Stimulated activated CD8-positive, alpha-beta memory T cell treated with anti-CD3 and anti-CD28 coated beads, Interleukin-7, amount 100 ng/mL, for 1 hour (primary cell): ENCODE data around the gene SPRED2.

Experiments
- DNase-seq, 2 donors: peaks; one replicate each; pipeline ENCODE4 v3.0.0-alpha.2; 2020; ENCODE audit warnings: low read depth in 2 of 2

The SPRED2 gene, protein sequence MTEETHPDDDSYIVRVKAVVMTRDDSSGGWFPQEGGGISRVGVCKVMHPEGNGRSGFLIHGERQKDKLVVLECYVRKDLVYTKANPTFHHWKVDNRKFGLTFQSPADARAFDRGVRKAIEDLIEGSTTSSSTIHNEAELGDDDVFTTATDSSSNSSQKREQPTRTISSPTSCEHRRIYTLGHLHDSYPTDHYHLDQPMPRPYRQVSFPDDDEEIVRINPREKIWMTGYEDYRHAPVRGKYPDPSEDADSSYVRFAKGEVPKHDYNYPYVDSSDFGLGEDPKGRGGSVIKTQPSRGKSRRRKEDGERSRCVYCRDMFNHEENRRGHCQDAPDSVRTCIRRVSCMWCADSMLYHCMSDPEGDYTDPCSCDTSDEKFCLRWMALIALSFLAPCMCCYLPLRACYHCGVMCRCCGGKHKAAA

DNA sequence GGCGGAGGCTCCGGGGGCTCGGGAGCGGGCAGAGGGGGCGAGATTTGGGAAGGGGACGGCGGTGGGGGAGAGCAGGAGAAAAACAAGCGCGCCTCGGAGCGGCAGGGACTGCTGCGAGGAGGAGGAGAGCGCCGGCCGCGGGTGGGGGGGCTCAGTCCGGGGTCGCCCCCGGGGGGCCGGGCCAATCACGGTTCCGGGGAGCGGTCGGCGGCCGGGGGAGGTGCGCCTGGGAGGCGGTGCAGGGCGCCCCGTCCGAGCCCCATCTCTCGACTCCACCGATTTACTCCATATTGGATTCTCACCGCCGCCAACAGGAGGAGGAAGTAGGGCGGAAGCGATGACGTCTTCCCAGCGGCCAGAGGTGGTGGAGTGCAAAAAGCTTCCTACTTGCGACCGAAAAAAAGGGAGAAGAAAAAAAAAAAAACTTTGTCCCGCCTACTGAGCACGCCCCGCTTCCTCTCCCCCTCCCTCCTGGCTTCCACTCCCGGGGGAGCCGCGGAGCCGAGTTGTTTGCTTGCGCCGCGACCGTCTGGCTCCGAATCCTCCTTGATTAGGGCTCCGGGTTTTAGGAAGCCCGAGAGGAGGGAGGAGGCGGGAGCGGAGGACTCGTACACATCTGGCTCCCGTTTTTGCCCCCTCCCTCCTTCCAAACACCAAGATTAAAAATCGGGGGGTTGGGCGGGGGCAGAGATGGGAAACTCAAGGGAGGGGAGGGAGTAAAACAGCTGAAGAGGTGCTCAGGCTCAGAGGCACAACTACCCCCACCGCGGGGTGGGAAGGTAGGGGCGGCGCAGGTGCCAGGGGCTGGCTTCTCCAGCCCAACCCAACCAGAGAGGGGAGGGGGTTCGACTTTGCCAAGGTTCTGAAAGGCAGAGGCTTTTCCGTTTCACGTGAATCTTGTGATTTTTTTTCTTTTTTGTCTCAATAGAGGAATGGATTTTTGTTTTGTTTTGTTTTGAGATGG is at the start of gene SPRED2:
TSS of gene SPRED2 (minus strand) at position 373 of the 964 bp plus-strand sequence. CDS start 612 bp downstream, outside the sequence.
- DNase-seq, result no peak

DNA sequence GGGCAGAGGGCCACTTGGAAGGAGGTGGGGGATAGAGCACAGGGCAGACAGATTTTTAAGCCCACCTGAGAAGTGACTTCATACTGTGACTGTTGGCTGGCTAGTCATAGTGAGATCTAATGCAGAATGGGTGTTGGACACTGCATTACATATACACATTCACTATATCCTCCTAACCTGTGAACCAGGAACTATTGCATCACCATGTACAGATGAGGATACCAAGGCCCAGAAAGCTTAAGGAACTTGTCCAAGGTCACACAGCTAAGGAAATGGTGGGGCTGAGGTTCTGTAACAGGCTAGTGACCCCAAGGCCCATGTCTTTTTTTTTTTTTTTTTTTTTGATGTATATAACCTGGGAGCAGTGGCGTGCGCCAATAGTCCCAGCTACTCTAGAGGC is 49.6 kb upstream of the SPRED2 start:
- no peak for DNase-seq

DNA sequence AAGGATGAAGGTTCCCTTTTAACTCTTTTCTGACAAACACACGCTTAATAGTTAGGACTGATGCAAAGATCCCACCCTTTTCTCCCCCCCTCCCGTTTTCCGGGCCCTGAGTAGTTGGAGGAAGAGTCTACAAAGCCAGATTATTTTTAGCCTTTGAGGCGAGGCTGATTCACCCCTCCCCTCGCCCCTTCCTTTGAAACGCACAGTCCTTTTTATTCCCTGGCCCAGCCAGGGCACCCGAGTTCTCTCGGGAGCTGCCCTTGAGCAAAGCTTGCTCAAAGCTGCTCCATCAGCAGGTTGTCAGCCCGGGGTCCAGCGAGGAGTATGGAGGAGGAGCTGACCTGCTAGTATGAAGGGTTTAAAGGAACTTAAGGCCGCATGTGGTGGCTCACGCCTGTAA is 47.1 kb upstream of the SPRED2 start:
- no peak for DNase-seq

DNA sequence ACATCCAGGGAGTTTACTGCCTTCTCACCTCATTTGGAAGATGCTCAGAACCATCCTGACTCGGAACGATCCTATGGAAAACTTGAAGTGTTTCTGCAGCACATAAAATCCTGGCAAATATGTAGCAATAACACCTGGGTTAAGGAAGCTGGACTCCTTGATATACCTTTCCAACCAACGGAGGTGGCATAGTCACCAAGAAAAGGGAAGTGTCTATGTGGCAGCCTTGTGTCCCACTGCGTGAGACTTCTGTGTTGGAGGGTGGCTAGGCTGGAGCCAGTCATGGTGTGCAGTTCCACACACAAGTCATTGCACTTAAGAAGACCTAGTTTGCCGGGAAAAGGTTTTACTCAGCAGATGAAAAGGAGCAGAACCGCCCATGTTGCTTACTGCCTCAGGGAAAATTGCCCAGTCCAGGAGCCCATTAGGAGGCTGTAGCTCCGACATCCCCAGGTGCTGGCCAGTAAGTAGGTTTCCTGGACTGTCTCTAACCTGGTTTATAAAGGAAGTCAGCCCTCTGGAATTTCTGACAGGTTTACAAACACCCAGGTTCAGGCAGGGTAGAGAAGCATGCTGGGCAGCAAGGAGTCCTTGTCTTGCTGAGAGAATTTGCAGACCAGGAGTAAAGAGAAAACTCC is 46.2 kb upstream of the SPRED2 start:
- DNase-seq, result no peak

DNA sequence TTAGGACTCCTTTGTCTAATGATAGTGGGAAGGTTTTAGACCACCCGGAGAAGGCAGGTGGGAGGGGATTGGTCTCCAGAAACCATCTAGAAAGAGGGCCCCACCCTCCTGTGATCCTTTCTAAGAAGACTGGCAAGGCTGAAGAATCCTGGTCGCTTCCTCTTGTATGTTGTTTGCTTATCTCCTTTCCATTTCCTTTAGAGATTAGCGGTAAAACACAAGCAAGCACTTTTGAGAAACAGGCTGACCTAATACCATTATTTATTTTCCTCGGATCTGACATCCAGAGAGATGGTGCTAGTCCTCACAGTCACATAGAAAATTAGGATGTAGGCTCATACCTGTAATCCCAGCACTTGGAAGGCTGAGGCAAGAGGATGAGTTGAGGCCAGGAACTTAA is 45.2 kb upstream of the SPRED2 start:
- DNase-seq, result no peak

DNA sequence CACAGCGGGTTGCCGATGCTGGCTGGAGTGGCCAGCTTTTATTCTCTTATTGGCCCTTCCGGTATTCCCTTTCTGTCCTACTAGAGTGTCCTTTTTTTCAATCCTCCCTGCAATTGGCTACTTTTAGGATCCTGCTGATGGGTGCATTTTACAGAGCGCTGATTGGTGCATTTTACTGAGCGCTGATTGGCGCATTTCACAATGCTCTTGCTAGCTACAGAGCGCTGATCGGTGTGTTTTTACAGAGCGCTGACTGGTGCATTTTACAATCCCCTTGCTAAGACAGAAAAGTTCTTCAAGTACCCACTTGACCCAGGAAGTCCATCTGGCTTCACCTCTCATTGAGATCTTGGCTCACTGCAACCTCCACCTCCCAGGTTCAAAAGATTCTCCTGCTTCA is 44.4 kb upstream of the SPRED2 start:
- no peak for DNase-seq

DNA sequence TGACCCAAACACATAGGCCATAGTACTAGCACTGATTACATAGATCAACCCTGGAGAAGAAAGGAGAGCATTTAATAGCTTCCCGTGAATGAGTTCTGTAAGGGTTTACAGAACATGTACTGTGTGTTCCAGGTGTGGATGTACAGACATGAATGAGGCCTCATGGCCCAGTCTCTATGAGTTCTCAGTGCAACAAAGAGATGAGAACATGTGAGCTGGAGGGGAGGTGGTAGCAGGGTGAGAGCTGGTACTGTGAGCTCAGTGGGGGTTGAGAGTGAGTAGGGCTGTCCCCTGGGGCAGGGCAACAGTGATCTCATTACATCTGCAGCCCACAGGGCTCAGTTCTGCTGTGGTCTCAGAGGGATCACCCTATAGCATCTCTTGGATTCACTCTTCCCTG is 42.6 kb upstream of the SPRED2 start:
- no peak for DNase-seq

DNA sequence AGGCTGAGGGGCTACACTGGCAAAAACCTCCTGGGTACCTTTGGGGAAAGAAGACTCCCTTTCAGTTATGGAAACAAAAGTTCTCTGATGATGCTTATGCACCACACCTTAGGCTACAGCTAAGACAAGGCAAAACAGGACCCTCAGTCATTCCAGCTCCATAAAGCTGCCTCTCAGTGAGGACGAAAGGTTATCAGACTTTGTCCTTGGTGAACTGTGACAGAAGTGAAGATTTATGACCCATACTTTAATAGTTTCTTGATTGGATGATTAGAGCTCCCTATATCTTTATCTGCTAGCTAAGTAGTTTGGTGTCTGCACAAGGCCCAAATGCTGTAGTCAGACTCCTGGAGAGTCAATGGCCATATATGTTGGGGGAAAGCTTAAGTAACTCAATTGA is 40.6 kb upstream of the SPRED2 start:
- no peak for DNase-seq

DNA sequence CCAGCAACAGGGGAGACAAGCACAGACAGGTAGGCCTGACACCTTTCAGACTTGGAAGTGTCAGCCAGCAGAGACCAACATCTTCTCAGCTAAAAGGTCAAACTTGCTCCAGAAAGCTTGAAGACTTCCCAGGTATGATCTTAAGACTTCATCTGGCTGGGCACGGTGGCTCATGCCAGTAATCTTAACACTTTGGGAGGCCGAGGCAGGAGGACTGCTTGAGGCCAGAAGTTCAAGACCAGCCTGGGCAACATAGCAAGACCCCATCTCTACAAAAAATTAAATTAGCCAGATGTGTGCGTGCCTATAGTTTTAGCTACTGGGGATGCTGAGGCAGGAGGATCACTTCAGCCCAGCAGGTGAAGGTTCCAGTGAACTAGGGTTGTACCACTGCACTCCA is 39.0 kb upstream of the SPRED2 start:
- DNase-seq, result no peak

DNA sequence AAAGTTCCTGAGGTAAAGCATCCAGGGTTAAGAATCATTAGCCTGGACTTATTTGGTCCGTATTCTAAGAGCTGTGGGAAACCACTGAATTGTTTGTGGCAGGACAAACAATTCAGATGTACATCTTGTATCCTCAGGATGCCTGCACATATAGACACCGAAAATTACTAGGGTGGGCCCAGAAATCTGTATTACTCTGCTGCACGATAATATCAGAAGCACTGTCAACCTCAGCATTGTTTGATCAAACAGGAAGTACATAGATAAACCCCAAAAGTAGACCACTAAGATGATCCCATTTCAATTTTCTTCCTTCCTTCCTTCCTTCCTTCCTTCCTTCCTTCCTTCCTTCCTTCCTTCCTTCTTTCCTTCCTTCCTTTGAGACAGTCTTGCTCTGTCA is 34.2 kb upstream of the SPRED2 start:
- no peak for DNase-seq

DNA sequence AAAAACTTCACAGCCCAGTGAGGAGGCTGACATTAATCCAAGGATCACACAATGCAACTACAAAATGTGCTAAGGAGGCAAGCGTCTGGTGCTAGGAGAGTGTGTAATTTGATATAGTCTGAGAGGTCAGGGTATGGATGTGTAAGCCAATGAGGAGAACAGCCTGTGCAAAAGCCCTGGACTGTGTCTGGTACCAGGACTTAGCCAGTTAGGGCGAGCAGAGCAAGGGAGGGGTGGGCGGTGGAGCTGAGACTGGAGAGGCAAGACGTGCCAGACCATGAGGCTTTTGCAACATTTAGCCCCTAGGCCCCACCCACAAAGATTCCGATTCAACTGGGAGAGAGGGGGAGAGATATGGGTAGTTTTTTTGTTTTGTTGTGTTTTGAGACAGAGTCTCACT is 33.5 kb upstream of the SPRED2 start:
- DNase-seq, result no peak

DNA sequence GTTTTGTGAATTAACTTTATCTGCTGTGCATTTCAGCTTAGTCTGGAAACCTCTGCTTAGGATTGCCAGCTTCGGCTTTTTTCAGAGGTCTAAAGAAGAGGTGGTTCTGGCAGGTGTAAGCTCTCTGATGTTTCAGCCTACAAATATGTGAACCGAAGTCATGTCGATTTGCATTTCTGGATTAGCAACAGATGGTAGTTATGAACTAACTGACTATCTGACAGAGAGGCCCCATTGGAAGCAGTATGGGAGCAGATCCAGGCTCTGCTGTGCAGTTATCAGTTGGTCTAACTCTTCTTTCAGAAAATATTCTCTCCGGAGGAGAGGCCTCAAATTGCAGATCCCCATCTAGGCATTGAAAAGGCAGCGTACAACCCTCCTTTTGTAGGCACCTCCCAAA is 32.7 kb upstream of the SPRED2 start:
- no peak for DNase-seq

DNA sequence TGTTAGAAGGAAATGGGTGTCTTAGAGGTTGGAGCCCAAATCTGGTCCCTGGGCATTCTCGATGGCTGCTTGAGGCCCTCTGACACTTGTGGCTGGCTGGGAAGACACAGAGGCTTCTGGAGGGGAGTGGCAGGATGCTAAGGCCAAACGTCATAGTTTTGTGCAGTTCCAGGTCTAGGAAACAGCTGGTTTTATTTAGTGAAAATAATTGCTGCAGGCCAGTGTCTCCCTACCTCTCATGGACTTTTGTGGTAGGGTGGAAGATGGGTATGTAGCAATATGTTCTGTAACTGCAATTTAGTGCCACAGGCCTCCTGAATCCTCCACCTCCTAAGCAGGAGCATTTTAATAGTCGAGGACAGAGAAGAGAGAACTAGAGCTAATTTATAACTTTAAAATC is 32.2 kb upstream of the SPRED2 start:
- no peak for DNase-seq

DNA sequence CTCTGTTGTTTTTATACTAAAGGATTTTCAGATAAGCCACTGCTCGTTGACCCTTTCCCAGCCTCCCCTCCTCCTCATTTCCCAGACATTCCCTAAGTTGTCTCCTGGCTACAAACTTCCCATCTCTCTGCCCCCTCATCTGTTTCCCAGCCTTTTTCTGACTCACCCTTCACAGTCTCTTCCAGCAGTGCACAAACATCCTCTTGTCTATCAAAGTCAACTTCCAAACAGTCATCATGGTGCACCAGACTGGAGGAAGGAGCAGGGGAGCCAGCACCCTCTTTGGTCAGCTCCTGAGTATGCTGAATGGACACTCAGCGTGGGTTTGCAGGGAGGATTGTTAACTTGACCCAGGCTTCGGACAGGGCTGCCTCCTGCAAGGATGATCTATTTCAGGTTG is 26.6 kb upstream of the SPRED2 start:
- DNase-seq, result no peak

DNA sequence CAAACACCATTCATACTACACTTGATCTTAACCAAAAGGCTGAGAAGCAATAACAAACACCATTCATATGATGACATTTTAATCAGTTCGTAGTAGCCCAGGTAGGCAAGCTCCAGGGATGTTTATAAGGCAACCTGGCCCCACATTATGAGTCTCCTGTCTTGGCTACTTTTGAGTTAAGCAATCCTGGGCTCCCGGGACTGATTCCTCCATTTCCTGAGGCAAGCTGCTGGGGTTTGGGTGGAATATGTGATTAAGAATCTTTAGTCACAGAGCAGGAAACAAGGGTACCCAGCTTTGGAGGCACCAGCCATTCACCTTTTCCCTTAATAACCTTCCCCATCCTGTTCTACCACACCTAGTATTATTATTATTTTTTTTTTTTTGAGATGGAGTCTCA is 24.5 kb upstream of the SPRED2 start:
- DNase-seq, result no peak

DNA sequence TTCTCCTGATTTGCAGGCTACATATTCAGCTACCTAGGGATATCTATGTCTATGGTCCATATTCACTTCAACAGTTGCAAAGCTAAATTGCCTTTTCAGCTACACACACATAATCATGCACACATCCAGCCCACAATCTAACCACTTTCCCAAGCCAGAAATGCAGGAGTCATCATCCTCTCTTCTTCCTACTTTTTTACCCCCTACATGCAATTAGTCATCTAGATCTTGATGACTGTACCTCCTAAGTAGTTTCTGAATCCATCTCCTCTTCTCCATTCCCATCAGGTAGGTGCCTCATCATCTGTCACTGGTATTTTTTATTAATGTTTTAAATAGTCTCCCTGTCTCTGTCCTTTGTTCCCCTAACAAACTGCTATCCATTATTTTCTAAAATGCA is 23.7 kb upstream of the SPRED2 start:
- no peak for DNase-seq

DNA sequence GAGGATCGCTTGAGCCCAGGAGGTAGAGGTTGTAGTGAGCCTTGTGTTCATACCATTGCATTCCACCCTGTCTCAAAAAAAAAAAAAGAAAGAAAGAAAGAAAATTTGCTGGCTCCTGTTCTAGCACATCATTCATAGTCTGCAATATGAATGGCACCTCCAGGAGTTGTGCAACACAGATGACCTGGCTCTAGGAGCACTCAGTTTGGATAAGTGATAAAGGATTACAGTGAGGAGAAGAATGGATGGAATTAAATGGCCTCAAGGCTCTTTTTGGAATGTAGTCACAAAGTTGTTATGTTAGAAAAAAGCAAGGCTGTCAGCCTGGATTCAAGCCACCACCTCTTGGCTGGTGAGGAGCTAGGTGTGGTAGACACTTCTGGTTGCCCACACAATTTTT is 21.5 kb upstream of the SPRED2 start:
- no peak for DNase-seq

DNA sequence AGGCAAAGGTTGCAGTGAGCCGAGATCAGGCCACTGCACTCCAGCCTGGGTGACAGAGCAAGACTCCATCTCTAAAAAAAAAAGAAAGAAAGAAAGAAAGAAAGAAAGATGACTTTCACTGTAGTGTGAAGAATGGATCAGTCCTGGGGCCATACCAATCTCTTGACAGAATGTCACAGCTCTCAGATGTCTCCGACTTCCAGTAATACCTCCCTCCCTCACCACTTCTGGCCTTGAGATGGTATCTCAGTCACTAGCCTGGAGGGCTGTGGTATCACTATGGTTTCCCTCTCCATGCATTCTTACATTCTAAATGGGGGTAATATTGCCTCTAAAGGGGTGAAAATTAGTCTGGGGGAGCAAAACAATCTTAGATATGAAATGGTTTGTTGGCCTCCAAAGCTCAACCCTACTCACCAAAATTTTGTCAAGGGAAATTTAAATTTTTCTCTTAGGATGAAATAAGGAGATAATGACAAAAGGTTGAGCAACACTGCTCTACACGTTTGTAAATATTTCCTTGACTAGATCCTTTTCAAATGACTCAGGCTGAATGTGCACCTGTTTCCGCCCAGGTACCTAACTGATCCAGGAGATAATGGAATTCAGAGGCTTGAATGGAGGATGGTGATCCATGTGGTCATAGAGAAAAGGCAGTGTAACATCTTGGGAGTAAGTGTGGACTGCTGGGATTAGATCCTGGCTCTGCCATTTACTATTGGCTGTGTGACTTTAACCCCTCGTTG is 19.9 kb upstream of the SPRED2 start:
- DNase-seq, result no peak

DNA sequence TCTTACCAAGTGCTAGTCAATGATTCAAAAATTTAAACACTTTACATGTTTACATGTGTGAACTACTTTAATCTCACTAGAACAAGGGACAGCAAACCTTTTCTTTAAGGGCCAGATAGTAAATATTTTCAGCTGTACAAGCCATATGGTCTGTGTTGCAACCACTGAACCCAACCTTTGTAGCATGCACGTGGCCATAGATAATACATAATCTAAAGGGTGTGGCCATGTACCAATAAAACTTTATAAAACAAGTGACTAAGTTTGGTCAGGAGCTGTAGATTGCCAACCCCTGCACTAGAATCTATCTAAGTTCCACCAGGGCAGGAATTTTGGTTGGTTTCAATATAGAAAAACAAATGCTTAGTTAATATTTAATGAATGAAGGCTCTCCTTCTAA is 18.4 kb upstream of the SPRED2 start:
- DNase-seq, result no peak

DNA sequence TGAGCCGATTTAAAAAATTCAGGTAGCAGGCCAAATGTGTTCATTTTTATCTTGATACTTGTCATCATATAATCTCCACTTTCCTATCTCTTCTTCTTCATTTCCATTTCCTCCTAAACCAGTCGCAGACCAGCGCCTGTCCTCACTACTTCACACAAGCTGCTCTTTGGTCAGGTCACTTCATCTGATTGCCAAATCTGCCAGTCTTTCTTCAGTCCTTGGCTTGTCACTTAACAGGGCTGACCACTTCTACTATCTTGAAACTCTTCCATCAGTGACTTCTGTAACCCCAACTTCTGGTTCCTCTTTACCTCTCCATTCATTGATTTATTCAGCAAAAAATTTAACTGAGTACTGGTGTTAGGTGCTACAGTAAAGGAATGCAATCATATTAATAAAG is 18.0 kb upstream of the SPRED2 start:
- DNase-seq, result no peak

DNA sequence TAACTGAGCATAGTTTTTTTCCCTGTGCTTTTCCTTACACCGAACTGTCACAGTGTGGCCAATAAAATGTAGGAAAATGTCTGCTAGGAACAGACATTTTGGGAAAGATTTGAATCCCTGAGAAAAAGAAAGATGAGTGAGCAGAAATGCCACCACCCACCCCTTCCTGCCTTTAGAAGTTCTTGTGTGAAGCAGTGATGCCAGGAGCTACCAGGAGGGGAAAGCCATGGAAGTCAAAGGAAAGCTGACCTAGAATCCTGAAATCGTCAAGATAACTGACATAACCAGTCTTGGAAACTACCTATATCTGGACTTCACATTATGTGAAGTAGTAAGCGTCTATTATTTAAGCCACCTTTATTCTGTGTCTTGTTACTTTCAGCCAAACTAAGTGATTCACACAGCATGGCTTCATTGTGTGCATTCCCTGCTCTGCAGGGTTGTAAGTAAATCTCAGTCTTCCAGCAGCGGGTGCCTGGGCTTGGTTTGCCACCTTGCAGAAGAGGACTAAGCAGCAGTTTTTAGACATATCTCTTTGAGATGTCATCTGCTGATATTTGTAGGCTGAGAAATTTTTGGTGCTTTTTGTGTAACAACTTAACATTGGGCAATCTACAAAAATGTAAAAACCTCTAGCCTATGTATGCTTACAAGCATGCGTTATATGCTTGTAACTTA is 11.2 kb upstream of the SPRED2 start:
- DNase-seq, result no peak
